Brain microvascular endothelial cell (primary cell): ENCODE measurements around the gene SPAG16.

Source experiments
- DNase-seq: peaks from one replicate; pipeline ENCODE4 v3.0.0-alpha.2; 2020
- H3K27ac ChIP-seq: fragments of 250-450 bp; sonication (Bioruptor Pico); 2 replicates; pipeline ENCODE4 v1.5.1; 2020; ENCODE audit warnings: mild to moderate bottlenecking, moderate library complexity
- H3K27me3 ChIP-seq: fragments of 250-450 bp; sonication (Bioruptor Pico); replicated peaks from 2 replicates; pipeline ENCODE4 v1.5.1; 2020; ENCODE audit warnings: mild to moderate bottlenecking
- H3K36me3 ChIP-seq: fragments of 250-450 bp; sonication (Bioruptor Pico); replicated peaks from 2 replicates; pipeline ENCODE4 v1.5.1; 2020; ENCODE audit warnings: mild to moderate bottlenecking
- H3K4me3 ChIP-seq: 2 replicates; pipeline ENCODE4 v1.5.1; 2011; ENCODE audit warnings: low read depth, mild to moderate bottlenecking, control low read depth, low read length, moderate library complexity
- in situ Hi-C: cut with HindIII; loops from 2 replicates; pipeline ENCODE4 v1.10.0; 2017; ENCODE audit warnings: low sequenced_read_pairs, low pct_ligation_motif_present
- TF ChIP-seq, protein P1 (sequence below): IDR thresholded peaks from 2 replicates; pipeline ENCODE4 v1.5.1; 2011; ENCODE audit warnings: low read depth, mild to moderate bottlenecking, moderate library complexity, low read length, control low read depth, inconsistent platforms; ENCODE audit errors: missing control alignments

The SPAG16 gene

GRCh38 chr2:214389334-214389733 lies 1105.1 kb downstream of the SPAG16 start:
- no peaks in the 10 kb centered on the region for H3K36me3 ChIP-seq
- no peaks in the 10 kb centered on the region for H3K27me3 ChIP-seq
- no peak overlapping the region for H3K4me3 ChIP-seq
- TF ChIP-seq, protein P1, sequence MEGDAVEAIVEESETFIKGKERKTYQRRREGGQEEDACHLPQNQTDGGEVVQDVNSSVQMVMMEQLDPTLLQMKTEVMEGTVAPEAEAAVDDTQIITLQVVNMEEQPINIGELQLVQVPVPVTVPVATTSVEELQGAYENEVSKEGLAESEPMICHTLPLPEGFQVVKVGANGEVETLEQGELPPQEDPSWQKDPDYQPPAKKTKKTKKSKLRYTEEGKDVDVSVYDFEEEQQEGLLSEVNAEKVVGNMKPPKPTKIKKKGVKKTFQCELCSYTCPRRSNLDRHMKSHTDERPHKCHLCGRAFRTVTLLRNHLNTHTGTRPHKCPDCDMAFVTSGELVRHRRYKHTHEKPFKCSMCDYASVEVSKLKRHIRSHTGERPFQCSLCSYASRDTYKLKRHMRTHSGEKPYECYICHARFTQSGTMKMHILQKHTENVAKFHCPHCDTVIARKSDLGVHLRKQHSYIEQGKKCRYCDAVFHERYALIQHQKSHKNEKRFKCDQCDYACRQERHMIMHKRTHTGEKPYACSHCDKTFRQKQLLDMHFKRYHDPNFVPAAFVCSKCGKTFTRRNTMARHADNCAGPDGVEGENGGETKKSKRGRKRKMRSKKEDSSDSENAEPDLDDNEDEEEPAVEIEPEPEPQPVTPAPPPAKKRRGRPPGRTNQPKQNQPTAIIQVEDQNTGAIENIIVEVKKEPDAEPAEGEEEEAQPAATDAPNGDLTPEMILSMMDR: no peak
- H3K27ac ChIP-seq: no peak overlapping the region
- in situ Hi-C loops: no loop called here
- DNase-seq: no peak

- Histone ChIP-seq H3K27ac (no peak overlapping the region), H3K4me3 (no peak overlapping the region), H3K27me3 (no peaks in the 10 kb centered on the region), H3K36me3 (no peaks in the 10 kb centered on the region)
- in situ Hi-C loops: no loop called here
- DNase-seq: no peak
- TF ChIP-seq, protein P1: no peak
Measured at GRCh38 chr2:214393796-214394195, 1109.5 kb downstream of the SPAG16 start.

DNA sequence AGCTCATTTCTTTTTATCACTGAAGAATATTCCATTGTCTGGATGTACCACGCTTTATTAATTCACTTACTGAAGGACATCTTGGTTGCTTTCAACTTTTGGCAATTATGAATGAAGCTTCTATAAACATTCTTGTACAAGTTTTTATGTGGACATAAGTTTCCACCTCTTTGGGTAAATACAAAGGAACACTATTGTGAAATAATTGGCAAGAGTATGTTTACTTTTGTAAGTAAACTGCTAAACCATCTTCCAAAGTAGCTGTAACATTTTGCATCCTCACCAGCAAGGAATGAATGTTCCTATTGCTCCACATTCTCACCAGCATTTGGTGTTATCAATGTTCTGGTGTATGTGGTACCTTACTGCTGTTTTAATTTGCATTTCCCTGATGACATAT lies 1110.8 kb downstream of the SPAG16 start:
- Histone ChIP-seq H3K27ac (no peak overlapping the region), H3K36me3 (no peaks in the 10 kb centered on the region), H3K27me3 (no peaks in the 10 kb centered on the region), H3K4me3 (no peak overlapping the region)
- DNase-seq: no peak
- TF ChIP-seq, protein P1: no peak
- in situ Hi-C loops: no loop called here

GRCh38 chr2:214401580-214401979 lies 1117.3 kb downstream of the SPAG16 start:
- in situ Hi-C loops: no loop called here
- Histone ChIP-seq H3K4me3 (no peak overlapping the region), H3K36me3 (no peaks in the 10 kb centered on the region), H3K27ac (no peak overlapping the region), H3K27me3 (no peaks in the 10 kb centered on the region)
- DNase-seq: no peak
- TF ChIP-seq, protein P1: no peak

GRCh38 chr2:214410128-214410775 lies 1126.0 kb downstream of the SPAG16 start:
- DNase-seq: no peak
- Histone ChIP-seq H3K36me3 (no peaks in the 10 kb centered on the region), H3K27ac (no peak overlapping the region), H3K4me3 (no peak overlapping the region), H3K27me3 (no peaks in the 10 kb centered on the region)
- TF ChIP-seq, protein P1: no peak
- in situ Hi-C loops: no loop called here
